HG02588 (cell line): ENCODE data around the gene KCNB1.

Experiments used
- ATAC-seq: cut with Tn5 transposase; IDR thresholded peaks from one replicate; pipeline ENCODE4 v1.9.1; 2021; ENCODE audit warnings: mild to moderate bottlenecking, moderate library complexity; ENCODE audit not compliant: unreplicated experiment

The KCNB1 gene

GRCh38 chr20:49393803-49394202 lies 88.7 kb downstream of the KCNB1 start:
- ATAC-seq: no peak

- ATAC-seq: no peak
Measured at GRCh38 chr20:49392745-49393144, 89.7 kb downstream of the KCNB1 start.

DNA sequence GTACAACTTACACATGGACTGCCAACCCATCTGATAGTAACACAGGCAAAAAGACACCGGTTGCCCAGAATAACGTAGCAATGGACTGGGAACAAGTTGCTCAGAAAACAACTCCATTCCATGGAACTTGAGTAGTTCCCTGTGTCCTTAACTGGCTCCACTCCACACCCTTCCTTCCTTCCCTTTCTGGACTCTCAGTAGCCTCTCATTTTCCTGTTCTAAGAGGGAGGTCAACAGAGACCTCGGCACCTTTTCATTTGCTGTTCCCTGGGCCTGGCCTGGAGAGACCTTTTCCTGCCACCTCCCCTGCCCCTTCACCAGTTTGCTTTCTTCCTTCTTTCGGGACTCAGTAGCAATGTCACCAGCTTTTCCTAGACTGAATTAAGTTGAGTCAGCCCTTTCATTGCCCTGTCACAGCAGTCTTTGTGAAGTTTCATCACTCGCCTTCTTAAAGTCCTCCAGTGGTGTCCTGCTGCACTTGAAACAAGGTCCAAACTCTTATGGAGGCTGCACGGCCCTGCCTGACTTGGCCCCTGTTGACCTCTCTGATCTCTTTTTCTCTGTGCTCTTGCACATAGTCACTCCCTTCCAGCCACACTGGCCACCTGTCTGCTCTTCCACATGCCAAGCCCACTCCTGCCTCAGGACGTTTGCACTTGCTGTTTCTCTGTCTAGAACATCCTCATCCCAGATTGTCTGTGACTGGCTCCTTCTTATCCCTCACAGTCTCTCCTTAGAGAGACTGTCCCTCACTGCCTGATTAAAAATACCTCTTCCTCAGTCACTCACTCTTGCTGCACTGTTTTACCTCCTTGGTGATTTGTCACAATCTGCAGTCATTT lies 90.8 kb downstream of the KCNB1 start:
- ATAC-seq: no peak

- no peak for ATAC-seq
Measured at GRCh38 chr20:49389854-49390253, 92.6 kb downstream of the KCNB1 start.

GRCh38 chr20:49388744-49389143 lies 93.7 kb downstream of the KCNB1 start:
- ATAC-seq: no peak

GRCh38 chr20:49387581-49387939 lies 94.9 kb downstream of the KCNB1 start:
- ATAC-seq: no peak

DNA sequence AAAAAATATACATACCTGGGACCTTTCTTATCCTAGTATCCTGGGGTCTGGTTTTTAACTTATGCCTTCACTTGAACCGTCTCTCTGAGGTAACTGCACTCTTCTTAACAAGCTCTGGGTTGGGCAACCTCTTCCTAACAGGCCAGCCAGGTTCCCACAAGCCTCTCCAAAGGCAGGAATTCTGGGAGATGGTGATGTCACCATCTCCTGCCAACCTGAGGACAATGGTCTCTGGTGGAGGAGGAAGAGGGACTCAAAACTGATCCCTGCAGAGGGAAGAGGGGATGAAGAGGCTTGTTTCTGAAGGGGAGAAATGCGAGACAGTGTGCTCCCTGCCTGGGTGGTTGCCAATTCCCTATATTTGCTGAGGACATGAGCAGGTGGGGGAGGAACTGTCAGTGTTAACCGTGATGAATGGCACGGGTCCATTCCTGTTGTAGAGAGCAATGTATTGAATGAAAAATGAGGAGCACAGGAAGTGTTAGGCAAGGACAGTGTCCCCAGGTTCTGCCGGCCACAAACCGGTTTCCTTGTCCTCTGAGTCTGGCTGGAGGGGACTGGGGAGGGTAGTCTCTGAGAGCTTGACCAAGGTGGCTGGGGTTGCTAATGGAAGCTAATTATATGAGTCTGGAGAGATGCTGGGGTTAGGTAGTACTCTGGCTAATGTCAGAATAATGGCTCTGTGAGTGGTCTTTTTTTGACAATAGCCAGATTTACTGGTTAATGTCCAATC lies 95.5 kb downstream of the KCNB1 start:
- no peak for ATAC-seq

GRCh38 chr20:49385465-49385864 lies 97.0 kb downstream of the KCNB1 start:
- ATAC-seq: no peak

DNA sequence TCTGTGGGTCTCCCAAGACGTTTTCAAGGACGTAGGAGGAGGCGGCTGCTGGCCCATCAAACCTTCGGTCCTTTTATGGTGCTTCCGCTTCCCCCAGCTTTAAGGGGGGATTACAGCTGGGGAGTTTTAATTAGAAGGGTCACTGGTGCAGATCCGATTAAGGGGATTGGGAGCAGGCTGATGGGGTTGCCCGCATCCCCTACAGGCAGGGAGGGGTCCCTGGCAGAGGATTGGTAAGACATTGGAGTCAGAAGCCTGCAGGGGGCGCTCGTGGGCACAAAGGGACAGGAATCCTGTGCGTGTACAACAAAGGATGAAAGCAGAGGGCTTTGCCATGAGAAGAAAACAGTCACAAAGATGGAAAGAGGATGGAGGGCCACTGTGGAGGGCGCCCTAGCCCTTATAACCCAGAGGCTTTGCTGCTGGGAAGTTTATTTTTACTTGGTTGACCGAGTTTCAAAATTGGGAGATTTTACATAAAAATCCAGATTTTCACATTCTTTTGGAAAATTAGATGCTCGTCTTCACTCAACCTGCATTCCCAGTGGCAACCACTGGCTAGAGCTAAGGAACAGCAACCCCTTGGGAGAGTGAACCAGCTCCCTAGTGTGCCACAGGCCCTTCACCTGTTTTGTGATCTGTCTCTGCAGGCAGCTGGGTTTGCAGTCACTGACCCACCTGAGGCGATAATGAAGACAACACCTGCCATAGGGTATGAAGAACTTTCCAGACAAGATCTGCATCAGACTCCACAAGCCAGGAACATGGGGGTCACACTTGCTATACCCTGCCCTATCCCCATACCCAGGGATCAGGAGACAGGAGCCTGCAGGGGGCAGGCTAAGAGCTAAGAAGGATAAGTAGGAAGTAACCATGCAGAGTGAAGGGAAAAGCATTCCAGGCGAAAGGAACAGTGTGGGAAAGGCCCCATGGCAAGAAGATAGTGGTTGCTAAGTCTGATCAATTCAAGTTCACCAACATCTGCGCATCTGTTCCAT lies 97.7 kb downstream of the KCNB1 start:
- no peak for ATAC-seq

GRCh38 chr20:49381558-49382493 lies 100.6 kb downstream of the KCNB1 start:
- no peak for ATAC-seq

- no peak for ATAC-seq
Measured at GRCh38 chr20:49380337-49380780, 102.1 kb downstream of the KCNB1 start.

DNA sequence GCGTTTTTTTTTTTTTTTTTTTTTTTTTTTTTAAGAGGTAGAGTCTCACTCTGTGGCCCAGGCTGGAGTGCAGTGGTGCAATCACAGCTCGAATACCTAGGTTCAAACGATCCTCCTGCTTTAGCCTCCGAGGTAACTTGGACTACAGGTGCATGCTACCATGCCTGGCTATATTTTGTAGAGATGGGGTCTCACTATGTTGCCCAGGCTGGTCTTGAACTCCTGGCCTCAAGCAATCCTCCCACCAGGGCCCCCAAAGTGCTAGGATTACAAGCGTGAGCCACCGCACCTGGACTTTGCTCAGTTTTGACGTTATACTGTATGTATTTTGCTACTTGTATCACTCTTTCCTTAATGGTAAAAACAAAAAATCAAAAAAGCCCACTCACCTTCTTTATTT lies 103.1 kb downstream of the KCNB1 start:
- no peak for ATAC-seq

GRCh38 chr20:49377326-49377725 lies 105.1 kb downstream of the KCNB1 start:
- ATAC-seq: no peak

DNA sequence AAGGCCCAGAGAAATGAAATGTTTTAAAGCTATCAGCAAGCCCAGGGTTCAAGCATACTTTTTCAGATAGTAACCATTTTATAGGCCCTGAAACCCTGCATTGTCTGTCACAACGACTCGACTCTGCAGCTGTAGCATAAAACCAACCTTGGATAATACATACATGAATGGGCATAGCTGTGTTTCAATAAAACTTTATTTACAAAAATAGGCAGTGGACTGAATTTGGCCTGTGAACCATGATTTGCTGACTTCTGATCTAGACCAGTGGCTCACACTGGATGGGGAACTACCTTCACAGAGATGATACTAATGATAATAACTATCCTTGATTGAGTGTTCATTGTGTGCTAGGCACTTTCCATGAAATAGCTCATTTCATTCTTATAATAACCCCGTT lies 107.3 kb downstream of the KCNB1 start:
- ATAC-seq: no peak

GRCh38 chr20:49372095-49372734 lies 110.3 kb downstream of the KCNB1 start:
- ATAC-seq: no peak

DNA sequence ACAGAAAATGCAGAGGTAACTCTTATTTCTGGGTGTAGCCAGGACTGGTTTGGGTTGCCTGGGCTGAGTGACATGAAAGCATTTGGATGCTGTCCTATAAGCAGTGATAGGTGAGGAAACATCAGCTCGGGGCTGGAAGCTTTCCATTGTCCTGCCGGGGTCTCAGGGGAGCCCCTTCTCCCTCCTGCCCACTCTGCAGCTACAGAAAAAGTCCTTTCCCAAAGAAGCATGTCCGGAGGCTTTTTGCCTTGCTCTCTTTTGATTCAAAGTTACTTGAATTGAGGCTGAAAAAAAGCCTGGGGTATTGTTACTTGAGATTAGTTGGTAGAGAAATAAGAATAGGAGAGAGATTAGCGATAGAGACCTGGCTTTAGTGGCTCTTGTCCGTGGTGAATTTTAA lies 113.9 kb downstream of the KCNB1 start:
- no peak for ATAC-seq

DNA sequence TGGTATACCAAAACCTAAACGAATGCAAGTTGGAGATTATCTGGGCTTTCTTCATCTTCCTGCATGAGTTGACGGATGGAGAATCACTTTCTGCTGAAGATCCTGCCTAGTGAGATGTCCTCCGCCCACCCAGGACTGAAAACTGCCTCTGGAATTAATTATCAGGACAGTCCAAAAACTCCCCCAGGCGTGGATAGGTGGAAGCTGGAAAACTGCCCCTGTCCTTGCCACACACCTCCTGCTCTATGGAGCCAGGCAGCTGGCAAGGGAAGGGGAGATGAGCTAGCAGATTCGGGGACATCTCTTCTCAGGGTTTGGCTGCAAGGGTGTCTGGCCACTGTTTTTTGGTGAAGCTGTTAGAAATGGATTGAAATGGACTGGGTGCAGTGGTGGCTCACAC lies 115.4 kb downstream of the KCNB1 start:
- no peak for ATAC-seq

GRCh38 chr20:49366687-49367086 lies 115.8 kb downstream of the KCNB1 start:
- no peak for ATAC-seq

- no peak for ATAC-seq
Measured at GRCh38 chr20:49361862-49362660, 120.4 kb downstream of the KCNB1 start.
